ENCODE results near the gene SOSTDC1.

SOSTDC1 gene

DNA sequence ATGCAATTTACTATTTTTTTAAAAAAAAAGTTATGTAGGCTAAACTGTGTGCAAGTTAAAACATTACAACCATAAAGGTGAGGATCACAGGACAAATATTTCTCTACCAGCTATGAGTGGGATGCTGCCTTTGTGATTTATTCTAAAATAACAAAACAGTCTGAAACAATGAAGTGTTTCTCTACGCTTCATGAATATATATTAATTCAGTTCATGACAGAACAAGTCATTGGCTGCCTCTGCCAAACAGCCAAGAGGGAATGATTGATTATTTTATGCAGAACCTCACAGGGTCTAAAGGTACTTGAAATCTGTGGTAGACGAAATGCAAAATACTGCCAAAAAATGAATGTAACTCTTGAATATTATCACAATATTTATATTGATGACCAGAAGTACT, 29.0 kb upstream of the SOSTDC1 start:
- FAIRE-seq (no peak), DNase-seq (ENCODE audit: insufficient read length) (no peak)
- TF ChIP-seq POLR2A (IDR thresholded peaks at IDR 0.05; ENCODE audit: low read depth, low read length): no peak
- no peak for TF ChIP-seq POLR2AphosphoS5 (IDR thresholded peaks at IDR 0.05; ENCODE audit: low read depth, low read length)
- no peak for TF ChIP-seq TAF1 (IDR thresholded peaks at IDR 0.05; ENCODE audit: borderline replicate concordance, low read depth, low read length)

DNA sequence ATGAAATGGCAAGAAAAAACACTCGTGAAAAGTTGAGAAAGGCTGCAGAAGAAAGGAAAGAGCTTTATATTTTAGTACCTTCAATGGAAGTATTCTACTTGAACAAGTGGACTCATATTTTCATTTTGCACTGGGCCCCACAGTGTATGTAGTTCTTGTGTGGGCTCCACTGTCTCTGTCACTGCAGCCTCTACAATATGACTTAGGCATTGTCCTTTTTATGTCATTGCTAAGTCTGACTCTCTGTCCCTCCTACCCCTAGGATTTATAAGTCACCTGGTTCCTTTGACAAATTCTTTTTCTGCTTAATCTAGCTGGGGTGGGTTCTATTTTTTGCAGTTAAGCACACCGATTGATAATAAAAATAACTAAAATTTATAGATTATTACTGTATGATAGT, 27.7 kb upstream of the SOSTDC1 start:
- FAIRE-seq: no peak
- TF ChIP-seq POLR2AphosphoS5 (IDR thresholded peaks at IDR 0.05; ENCODE audit: low read depth, low read length): no peak
- no peak for TF ChIP-seq POLR2A (IDR thresholded peaks at IDR 0.05; ENCODE audit: low read depth, low read length)
- TF ChIP-seq TAF1 (IDR thresholded peaks at IDR 0.05; ENCODE audit: borderline replicate concordance, low read depth, low read length): no peak
- DNase-seq (ENCODE audit: insufficient read length): no peak

DNA sequence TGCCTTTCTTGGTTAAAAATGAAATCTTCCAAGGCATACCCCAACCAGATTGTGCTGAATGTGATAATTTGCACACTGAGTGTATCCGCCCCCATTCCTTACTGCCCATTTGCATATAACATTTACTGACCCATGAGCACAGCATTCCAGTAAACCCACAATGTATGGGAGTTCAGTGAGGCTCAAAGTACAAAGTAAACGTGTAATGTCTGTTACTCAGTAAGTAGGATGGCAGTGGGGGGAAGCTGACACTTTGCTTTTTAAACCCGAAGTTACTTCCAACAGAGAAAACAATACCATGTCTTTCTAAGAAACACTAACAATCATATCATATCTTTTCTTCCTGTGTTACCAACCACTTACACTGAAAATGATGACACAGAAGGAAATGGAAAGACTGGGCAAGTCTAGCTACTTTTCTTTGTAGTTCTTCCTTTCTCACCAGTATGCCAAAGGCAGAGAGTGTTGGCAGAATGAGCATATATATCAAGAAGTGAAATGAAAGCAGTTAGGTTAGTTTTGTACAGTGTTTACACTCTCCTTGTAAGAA, 27.1 kb upstream of the SOSTDC1 start:
- FAIRE-seq (no peak), DNase-seq (ENCODE audit: insufficient read length) (no peak)
- TF ChIP-seq POLR2A (IDR thresholded peaks at IDR 0.05; ENCODE audit: low read depth, low read length) (no peak), TAF1 (IDR thresholded peaks at IDR 0.05; ENCODE audit: borderline replicate concordance, low read depth, low read length) (no peak), POLR2AphosphoS5 (IDR thresholded peaks at IDR 0.05; ENCODE audit: low read depth, low read length) (no peak)

DNA sequence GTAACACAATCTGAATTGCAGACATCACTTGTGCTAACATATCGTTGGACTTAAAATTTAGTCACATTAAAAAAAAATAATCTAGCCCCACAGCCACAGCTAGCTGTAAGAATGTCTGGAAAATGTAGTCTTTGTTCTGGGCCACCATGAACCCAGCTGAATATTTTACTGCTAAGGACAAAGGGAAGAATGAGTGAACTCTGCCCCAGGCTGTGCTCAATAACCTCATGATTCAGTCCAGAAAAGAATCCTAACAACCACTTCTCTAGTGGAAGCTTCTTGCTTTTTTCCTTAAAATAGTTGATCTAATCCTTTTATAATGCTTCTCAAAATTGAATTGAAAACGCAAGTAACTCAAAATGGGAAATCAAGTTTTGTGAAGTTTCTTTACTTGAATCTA, 25.6 kb upstream of the SOSTDC1 start:
- no peak for DNase-seq (ENCODE audit: insufficient read length)
- no peak for FAIRE-seq
- TF ChIP-seq POLR2AphosphoS5 (IDR thresholded peaks at IDR 0.05; ENCODE audit: low read depth, low read length) (no peak), TAF1 (IDR thresholded peaks at IDR 0.05; ENCODE audit: borderline replicate concordance, low read depth, low read length) (no peak), POLR2A (IDR thresholded peaks at IDR 0.05; ENCODE audit: low read depth, low read length) (no peak)

DNA sequence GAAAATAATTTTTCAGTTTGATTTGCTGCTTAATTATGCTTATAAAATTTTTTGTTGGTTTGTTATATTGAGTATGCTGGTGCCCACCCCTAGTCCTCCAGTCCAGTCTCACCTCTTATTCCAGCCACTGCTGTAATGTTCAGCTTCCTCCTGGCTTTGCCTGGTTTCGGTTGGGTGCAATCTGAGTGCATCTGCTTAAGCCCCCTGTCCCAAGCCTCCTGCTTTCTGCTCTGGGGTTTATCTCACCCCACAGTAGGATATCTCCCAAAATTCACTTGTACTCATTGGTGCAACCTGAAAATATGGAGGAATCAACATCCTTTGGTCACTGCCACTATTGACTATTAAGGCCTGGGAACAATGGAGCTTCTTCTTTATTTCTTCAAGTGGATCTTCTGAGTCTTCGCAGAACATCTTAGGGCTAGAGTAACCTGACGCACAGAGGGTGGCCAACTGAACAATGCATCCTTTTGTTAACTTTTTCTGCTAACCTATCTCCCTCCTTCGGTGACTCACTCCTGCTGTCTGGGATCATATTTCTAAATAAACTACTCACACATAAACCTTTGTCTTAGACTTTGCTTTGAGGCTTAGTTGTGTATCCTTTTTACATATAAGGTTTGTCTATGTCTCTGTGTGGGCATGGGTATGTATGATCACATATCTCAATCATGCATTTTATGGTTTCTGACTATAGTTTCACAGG, 19.1 kb upstream of the SOSTDC1 start:
- no peak for FAIRE-seq
- DNase-seq (ENCODE audit: insufficient read length): no peak
- TF ChIP-seq POLR2AphosphoS5 (IDR thresholded peaks at IDR 0.05; ENCODE audit: low read depth, low read length): no peak
- TF ChIP-seq POLR2A (IDR thresholded peaks at IDR 0.05; ENCODE audit: low read depth, low read length): no peak
- TF ChIP-seq TAF1 (IDR thresholded peaks at IDR 0.05; ENCODE audit: borderline replicate concordance, low read depth, low read length): no peak

DNA sequence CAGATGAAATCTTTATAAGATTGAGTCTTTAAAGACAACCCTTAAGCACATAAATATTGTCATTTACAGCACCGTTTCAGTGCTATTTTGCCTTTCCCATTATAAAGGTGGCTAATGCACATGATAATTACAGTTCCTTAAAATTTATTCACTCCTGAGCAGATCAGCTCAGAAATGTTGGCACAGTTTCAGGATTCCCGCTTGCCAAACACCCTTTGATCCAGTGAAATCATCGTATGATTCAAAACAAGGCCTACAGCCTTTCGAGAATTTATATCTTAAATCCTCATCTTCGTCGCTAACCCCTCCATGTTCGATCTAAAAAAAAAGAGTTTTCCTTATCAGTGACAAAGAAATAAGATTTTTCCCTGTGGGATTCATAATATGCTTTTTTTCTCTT, 14.1 kb upstream of the SOSTDC1 start:
- no peak for TF ChIP-seq POLR2A (IDR thresholded peaks at IDR 0.05; ENCODE audit: low read depth, low read length)
- TF ChIP-seq TAF1 (IDR thresholded peaks at IDR 0.05; ENCODE audit: borderline replicate concordance, low read depth, low read length): no peak
- no peak for TF ChIP-seq POLR2AphosphoS5 (IDR thresholded peaks at IDR 0.05; ENCODE audit: low read depth, low read length)
- FAIRE-seq: no peak
- no peak for DNase-seq (ENCODE audit: insufficient read length)

DNA sequence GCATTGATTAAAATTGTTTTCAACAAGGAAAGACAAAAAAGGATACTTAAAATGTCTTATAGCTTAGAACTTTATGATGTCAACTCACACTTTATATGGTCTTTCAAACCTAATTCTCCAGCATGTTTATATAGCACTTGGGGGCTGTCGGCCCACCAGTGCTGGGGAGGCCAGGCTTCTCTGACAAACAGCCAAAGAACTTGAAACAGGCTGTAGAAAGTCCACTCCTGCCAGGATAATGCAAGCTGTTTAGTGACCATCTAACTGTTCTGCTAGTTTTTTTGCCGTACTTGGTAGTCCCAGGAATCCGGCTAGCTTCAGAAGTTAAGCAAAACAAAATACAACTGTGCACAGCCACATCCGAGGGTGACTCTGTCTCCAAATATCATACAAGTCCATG, 13.6 kb upstream of the SOSTDC1 start:
- TF ChIP-seq POLR2AphosphoS5 (IDR thresholded peaks at IDR 0.05; ENCODE audit: low read depth, low read length) (no peak), POLR2A (IDR thresholded peaks at IDR 0.05; ENCODE audit: low read depth, low read length) (no peak), TAF1 (IDR thresholded peaks at IDR 0.05; ENCODE audit: borderline replicate concordance, low read depth, low read length) (no peak)
- DNase-seq (ENCODE audit: insufficient read length) (no peak), FAIRE-seq (no peak)

DNA sequence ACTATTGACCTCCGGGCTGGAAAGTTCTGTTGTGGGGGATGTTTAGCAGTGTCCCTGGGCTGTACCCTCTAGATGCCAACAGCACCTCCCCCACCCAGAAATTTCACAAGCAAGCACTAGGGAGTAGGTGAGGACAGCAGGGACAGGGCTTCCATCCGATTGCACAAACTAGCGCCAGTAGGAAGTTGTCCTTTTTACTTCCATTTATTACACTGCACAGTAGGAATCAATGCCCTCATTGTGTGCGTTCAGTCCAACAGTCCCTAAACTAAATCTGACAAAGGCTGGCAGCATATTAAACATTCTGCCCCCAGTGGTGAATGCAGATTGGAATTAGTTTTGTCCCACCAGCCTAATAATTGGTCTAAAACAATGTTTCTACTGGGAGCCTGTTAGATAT, 6.4 kb upstream of the SOSTDC1 start:
- DNase-seq (ENCODE audit: insufficient read length): no peak
- TF ChIP-seq POLR2A (IDR thresholded peaks at IDR 0.05; ENCODE audit: low read depth, low read length) (no peak), TAF1 (IDR thresholded peaks at IDR 0.05; ENCODE audit: borderline replicate concordance, low read depth, low read length) (no peak), POLR2AphosphoS5 (IDR thresholded peaks at IDR 0.05; ENCODE audit: low read depth, low read length) (no peak)
- no peak for FAIRE-seq

DNA sequence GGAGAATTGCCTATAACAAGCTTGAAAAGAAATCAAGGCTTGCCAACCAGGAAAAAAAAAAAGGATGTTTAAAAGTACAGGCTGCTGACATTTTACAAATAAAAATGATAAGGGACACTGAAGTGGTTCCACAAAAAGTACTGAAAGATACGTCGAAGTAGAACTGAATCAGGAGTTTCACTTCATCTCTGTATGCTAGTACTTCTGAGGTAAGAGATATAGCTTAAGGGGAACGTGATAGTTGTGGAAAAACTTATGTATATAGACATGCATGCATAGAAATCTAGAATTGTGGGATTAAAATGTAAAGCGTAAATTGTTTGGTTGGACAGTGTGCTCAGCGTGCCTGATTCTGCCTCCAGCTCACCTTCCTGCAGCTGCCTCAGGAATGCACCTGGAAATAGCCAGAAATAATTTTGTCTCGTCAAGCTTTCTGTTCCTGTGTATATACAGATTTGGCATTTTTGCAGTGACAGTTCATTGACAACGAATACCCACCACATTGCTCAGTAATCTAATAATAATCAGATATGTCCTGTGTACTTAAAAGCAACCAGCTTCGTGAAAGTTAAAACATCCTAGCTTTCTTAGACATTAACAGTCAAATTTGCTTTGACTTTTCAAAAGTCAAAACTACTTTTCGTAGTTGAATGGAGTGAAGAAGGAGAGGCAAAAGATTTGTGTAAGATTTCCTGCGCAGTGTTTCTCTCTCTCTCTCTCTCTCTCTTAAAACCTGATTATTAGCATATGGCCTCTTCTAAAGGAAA, 1.4 kb downstream of the SOSTDC1 start:
- DNase-seq (ENCODE audit: insufficient read length) (no peak), FAIRE-seq (no peak)
- TF ChIP-seq TAF1 (IDR thresholded peaks at IDR 0.05; ENCODE audit: borderline replicate concordance, low read depth, low read length) (no peak), POLR2A (IDR thresholded peaks at IDR 0.05; ENCODE audit: low read depth, low read length) (no peak), POLR2AphosphoS5 (IDR thresholded peaks at IDR 0.05; ENCODE audit: low read depth, low read length) (no peak)

DNA sequence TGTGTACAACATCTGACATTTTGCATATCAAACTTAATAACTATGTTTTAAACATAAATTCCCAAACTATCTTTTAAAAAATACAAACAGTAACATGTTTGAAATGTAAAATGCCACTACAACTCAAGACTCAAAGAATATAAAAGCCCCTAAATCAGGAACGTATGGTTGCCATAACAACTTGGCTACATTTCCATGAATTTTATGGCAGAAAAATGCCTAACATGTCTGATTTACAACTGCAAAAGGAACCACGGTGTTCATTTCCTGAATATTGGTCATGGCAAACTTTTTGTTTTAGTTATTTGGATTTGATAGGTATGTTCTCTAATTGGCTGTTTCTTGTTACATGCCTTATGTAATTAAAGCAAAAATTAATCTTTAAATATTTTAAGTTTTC, 2.0 kb downstream of the SOSTDC1 start:
- TF ChIP-seq POLR2A (IDR thresholded peaks at IDR 0.05; ENCODE audit: low read depth, low read length) (no peak), TAF1 (IDR thresholded peaks at IDR 0.05; ENCODE audit: borderline replicate concordance, low read depth, low read length) (no peak), POLR2AphosphoS5 (IDR thresholded peaks at IDR 0.05; ENCODE audit: low read depth, low read length) (no peak)
- no peak for DNase-seq (ENCODE audit: insufficient read length)
- FAIRE-seq: no peak

DNA sequence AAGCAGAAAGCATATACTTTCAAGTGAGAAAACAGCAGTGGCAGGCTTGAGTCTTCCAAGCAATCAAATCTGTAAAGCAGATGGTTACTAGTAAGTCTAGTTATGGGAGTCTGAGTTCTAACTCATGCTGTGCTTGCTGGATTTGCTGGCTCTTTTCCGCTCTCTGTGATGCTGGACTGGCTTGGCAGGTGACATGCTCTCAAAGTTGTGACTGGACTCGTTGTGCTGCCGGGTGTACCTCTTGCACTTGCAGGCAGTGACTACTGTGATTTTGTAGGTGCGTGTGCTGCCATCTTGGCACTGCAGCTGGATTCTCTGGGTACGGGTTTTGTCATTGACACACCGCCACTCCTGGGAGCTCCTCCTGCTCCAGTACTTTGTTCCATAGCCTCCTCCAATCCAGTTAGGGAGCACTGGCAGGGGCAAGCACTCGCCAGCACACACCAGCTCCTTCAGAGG, 3.1 kb downstream of the SOSTDC1 start:
- FAIRE-seq: no peak
- DNase-seq (ENCODE audit: insufficient read length): no peak
- TF ChIP-seq POLR2AphosphoS5 (IDR thresholded peaks at IDR 0.05; ENCODE audit: low read depth, low read length) (no peak), POLR2A (IDR thresholded peaks at IDR 0.05; ENCODE audit: low read depth, low read length) (no peak), TAF1 (IDR thresholded peaks at IDR 0.05; ENCODE audit: borderline replicate concordance, low read depth, low read length) (no peak)

All from GM12892 (cell line).